ENCODE results near the gene GUCY2D. TPM values are rescaled to one million over a fixed set of nuclear protein-coding genes. Genes with fewer than 3 reads are reported as not detected.

Gene GUCY2D
- total RNA-seq, 3 donors from 2014 or later (not counting 1 experiment from before 2014, with no cell fraction given): not detected

GRCh38 chr17:8015236-8015956 lies 13.0 kb downstream of the GUCY2D start:
- H3K27me3 ChIP-seq (ENCODE audit: control insufficient read depth, insufficient read depth, low read length): peaks cover 10% of the 10 kb centered on the region
- H3K27me3 Mint-ChIP-seq (ENCODE audit: low read depth in 2 of 2): peaks cover 0 to 24% of the 10 kb centered on the region in 2 donors
- no peak overlapping the region for H3K4me3 Mint-ChIP-seq
- 89% methylated on average over 44 of the region's 44 CpGs for WGBS (ENCODE audit: insufficient coverage)
- H3K4me1 ChIP-seq (ENCODE audit: control insufficient read depth, insufficient read depth, low read length): peaks cover 36% of the 10 kb centered on the region
- ATAC-seq: no peak
- DNase-seq: no peak
- H3K4me1 Mint-ChIP-seq: peaks cover 8 to 22% of the 10 kb centered on the region in 2 donors
- H3K9me3 Mint-ChIP-seq: no peaks in the 10 kb centered on the region
- no peak for TF ChIP-seq CTCF (IDR thresholded peaks at IDR 0.05)
- no peak overlapping the region for H3K27ac ChIP-seq (ENCODE audit: low read length)
- H3K4me3 ChIP-seq (ENCODE audit: low read length): no peak overlapping the region
- H3K9me3 ChIP-seq (ENCODE audit: control insufficient read depth, insufficient read depth, low read length): no peaks in the 10 kb centered on the region
- H3K36me3 ChIP-seq (ENCODE audit: control insufficient read depth, insufficient read depth, low read length): no peaks in the 10 kb centered on the region
- no peak overlapping the region for H3K27ac Mint-ChIP-seq
- H3K36me3 Mint-ChIP-seq: no peaks in the 10 kb centered on the region
- intact Hi-C loops (cut with micrococcal nuclease): loop anchor here (5.0 kb wide), 1 partner anchor 42 kb away; no protein-coding TSS in a partner anchor

GRCh38 chr17:8015957-8016631 lies 13.7 kb downstream of the GUCY2D start:
- H3K4me1 Mint-ChIP-seq: peaks cover 8 to 22% of the 10 kb centered on the region in 2 donors
- H3K4me3 ChIP-seq (ENCODE audit: low read length): peak overlapping the region; percentile 21
- peaks cover 0 to 24% of the 10 kb centered on the region in 2 donors for H3K27me3 Mint-ChIP-seq (ENCODE audit: low read depth in 2 of 2)

GRCh38 chr17:8016632-8017424 lies 14.4 kb downstream of the GUCY2D start:
- peak in 1 of 2 donors; percentile 62 for DNase-seq
- Histone ChIP-seq H3K36me3 (ENCODE audit: control insufficient read depth, insufficient read depth, low read length) (no peaks in the 10 kb centered on the region), H3K27ac (ENCODE audit: low read length) (no peak overlapping the region), H3K4me3 (ENCODE audit: low read length) (peak overlapping the region; percentile 21), H3K9me3 (ENCODE audit: control insufficient read depth, insufficient read depth, low read length) (no peaks in the 10 kb centered on the region), H3K27me3 (ENCODE audit: control insufficient read depth, insufficient read depth, low read length) (peaks cover 10% of the 10 kb centered on the region), H3K4me1 (ENCODE audit: control insufficient read depth, insufficient read depth, low read length) (peaks cover 42% of the 10 kb centered on the region)
- Mint-ChIP-seq H3K27ac (no peak overlapping the region), H3K27me3 (ENCODE audit: low read depth in 2 of 2) (peaks cover 0 to 26% of the 10 kb centered on the region in 2 donors), H3K9me3 (no peaks in the 10 kb centered on the region), H3K4me3 (peak overlapping the region; percentile 81), H3K36me3 (no peaks in the 10 kb centered on the region), H3K4me1 (peaks cover 8 to 22% of the 10 kb centered on the region in 2 donors)
- WGBS (ENCODE audit: insufficient coverage): 29% methylated on average over 12 of the region's 12 CpGs
- ATAC-seq: peak; percentile 75 to 89 (median 86)
- intact Hi-C loops (cut with micrococcal nuclease): loop anchor here (5.0 kb wide), 1 partner anchor 40 kb away; no protein-coding TSS in a partner anchor
- peak; percentile 60 for TF ChIP-seq CTCF (IDR thresholded peaks at IDR 0.05)

More at GRCh38 chr17:8015957-8016631, 13.7 kb downstream of the GUCY2D start:
- Mint-ChIP-seq H3K36me3 (no peaks in the 10 kb centered on the region), H3K27ac (no peak overlapping the region), H3K4me3 (peak overlapping the region; percentile 81), H3K9me3 (no peaks in the 10 kb centered on the region)
- DNase-seq: peak in 1 of 2 donors; percentile 31
- Histone ChIP-seq H3K27me3 (ENCODE audit: control insufficient read depth, insufficient read depth, low read length) (peaks cover 10% of the 10 kb centered on the region), H3K27ac (ENCODE audit: low read length) (no peak overlapping the region), H3K9me3 (ENCODE audit: control insufficient read depth, insufficient read depth, low read length) (no peaks in the 10 kb centered on the region), H3K36me3 (ENCODE audit: control insufficient read depth, insufficient read depth, low read length) (no peaks in the 10 kb centered on the region), H3K4me1 (ENCODE audit: control insufficient read depth, insufficient read depth, low read length) (peaks cover 42% of the 10 kb centered on the region)
- ATAC-seq: peak in 2 of 3 donors; percentile 31 to 56
- 5% methylated on average over 46 of the region's 46 CpGs for WGBS (ENCODE audit: insufficient coverage)
- TF ChIP-seq CTCF (IDR thresholded peaks at IDR 0.05): no peak
- intact Hi-C loops (cut with micrococcal nuclease): loop anchor here (5.0 kb wide), 1 partner anchor 41 kb away; no protein-coding TSS in a partner anchor

Measured in natural killer cell (primary cell).